Endothelial cell of umbilical vein (primary cell): ENCODE data around the gene LHPP. TPM values are rescaled to one million over a fixed set of nuclear protein-coding genes. Genes with fewer than 3 reads are reported as not detected.

ENCODE experiments used
- BruUV-seq: library from RNA; stranded (reverse); fragments of 400-500 nt; replicated peaks from 2 replicates; lab custom pipeline; 2021; lab: Mats Ljungman, UMichigan
- CTCF ChIA-PET: fragments of 300-600, 350-600 bp; sonication (Branson Sonifier 250); formaldehyde crosslinking; loops from one replicate; lab custom pipeline; 2021; ENCODE audit warnings: antibody characterized with exemption, inconsistent platforms; lab: Charles Lee
- POLR2A ChIA-PET: fragments of 300-600, 350-600 bp; sonication (Branson Sonifier 250); formaldehyde crosslinking; loops from one replicate; lab custom pipeline; 2021; ENCODE audit warnings: antibody characterized with exemption, inconsistent platforms; lab: Charles Lee
- DNase-seq: peaks from one replicate; pipeline ENCODE4 v3.0.0-alpha.2; 2011; ENCODE audit warnings: low read depth, low spot score
- FAIRE-seq: peaks from 2 replicates; lab custom pipeline; 2011; peaks lifted over from hg19 to GRCh38; lab: Jason Lieb, UNC
- H2AFZ ChIP-seq: 2 replicates; pipeline ENCODE4 v1.6.0; 2012; ENCODE audit warnings: low read depth, low read length, control low read depth, inconsistent platforms
- H3K27ac ChIP-seq: 2 replicates; pipeline ENCODE4 v1.5.1; 2011; ENCODE audit warnings: low read depth, mild to moderate bottlenecking, control low read depth, low read length, moderate library complexity; ENCODE audit not compliant: insufficient read depth
- H3K27me3 ChIP-seq, 2 experiments: 2 replicates each; pipeline versions ENCODE4 v1.6.0 to v1.6.1; 2011; ENCODE audit warnings: low read length in 2 of 2, mixed read lengths in 1 of 2; ENCODE audit not compliant: control insufficient read depth in 2 of 2, insufficient read depth in 2 of 2
- H3K36me3 ChIP-seq, 2 experiments: 2 replicates in 1 of 2; 3 replicates in 1 of 2; pipeline ENCODE4 v1.5.1; 2011; ENCODE audit warnings: low read length in 2 of 2, mild to moderate bottlenecking in 1 of 2, moderate library complexity in 1 of 2; ENCODE audit not compliant: control insufficient read depth in 2 of 2, insufficient read depth in 2 of 2; ENCODE audit errors: extremely low read depth in 1 of 2
- H3K4me1 ChIP-seq: 3 replicates; pipeline ENCODE4 v1.5.1; 2011; ENCODE audit warnings: mild to moderate bottlenecking, low read length; ENCODE audit not compliant: control insufficient read depth, insufficient read depth; ENCODE audit errors: extremely low read depth
- H3K4me2 ChIP-seq: 2 replicates; pipeline ENCODE4 v1.6.1; 2011; ENCODE audit warnings: low read length, control low read depth, mixed read lengths; ENCODE audit not compliant: insufficient read depth
- H3K4me3 ChIP-seq, 3 experiments: fragments of 200-600 bp in 1 of 3; sonication (generic), shearing (Covaris generic) in 1 of 3; replicated peaks in 1 of 3; 2 replicates each; pipeline ENCODE4 v1.5.1; 2011 to 2016; ENCODE audit warnings: control low read depth in 3 of 3, low read length in 3 of 3, mild to moderate bottlenecking in 2 of 3, inconsistent platforms in 1 of 3, low read depth in 1 of 3, moderate library complexity in 1 of 3; ENCODE audit not compliant: insufficient read depth in 1 of 3
- H3K79me2 ChIP-seq: 2 replicates; pipeline ENCODE4 v1.6.0; 2012; ENCODE audit warnings: low read length, inconsistent platforms; ENCODE audit not compliant: control insufficient read depth, insufficient read depth
- H3K9ac ChIP-seq: replicated peaks from 2 replicates; pipeline ENCODE3; 2011; ENCODE audit warnings: low read length, control low read depth; ENCODE audit not compliant: insufficient read depth; ENCODE audit errors: extremely low read depth
- H3K9me1 ChIP-seq: replicated peaks from 3 replicates; pipeline ENCODE4 v1.6.0; 2011; ENCODE audit warnings: mild to moderate bottlenecking, low read length; ENCODE audit not compliant: control insufficient read depth, insufficient read depth; ENCODE audit errors: extremely low read depth
- H3K9me3 ChIP-seq: replicated peaks from 2 replicates; pipeline ENCODE4 v1.5.1; 2012; ENCODE audit warnings: low read length, inconsistent platforms; ENCODE audit not compliant: control insufficient read depth, insufficient read depth
- H4K20me1 ChIP-seq: replicated peaks from 2 replicates; pipeline ENCODE3; 2011; ENCODE audit warnings: mild to moderate bottlenecking, low read length; ENCODE audit not compliant: control insufficient read depth, insufficient read depth; ENCODE audit errors: extremely low read depth
- CTCF ChIP-seq, 2 donors: IDR thresholded peaks; 1 replicate in 1 of 2; 2 replicates in 1 of 2; pipeline ENCODE4 v1.5.1; 2011; ENCODE audit warnings: low read length in 2 of 2, mild to moderate bottlenecking in 2 of 2, moderate library complexity in 2 of 2, control low read depth in 1 of 2, inconsistent platforms in 1 of 2, low read depth in 1 of 2; ENCODE audit not compliant: insufficient read depth in 1 of 2; ENCODE audit errors: extremely low read depth in 1 of 2
- EZH2 ChIP-seq: IDR thresholded peaks from 2 replicates; pipeline ENCODE4 v1.6.1; 2012; ENCODE audit warnings: borderline replicate concordance, low read depth, mild to moderate bottlenecking, moderate library complexity, low read length, inconsistent platforms; ENCODE audit not compliant: severe bottlenecking
- FOS ChIP-seq: IDR thresholded peaks from 2 replicates; pipeline ENCODE4 v1.6.1; 2011; ENCODE audit warnings: mild to moderate bottlenecking, low read length, moderate library complexity, borderline replicate concordance; ENCODE audit not compliant: insufficient read depth
- GATA2 ChIP-seq: IDR thresholded peaks from 2 replicates; pipeline ENCODE4 v1.7.0; 2011; ENCODE audit warnings: low read depth, mild to moderate bottlenecking, moderate library complexity, mixed read lengths, low read length; ENCODE audit not compliant: insufficient read length, insufficient read depth
- JUN ChIP-seq: IDR thresholded peaks from 2 replicates; pipeline ENCODE4 v1.6.1; 2011; ENCODE audit warnings: borderline replicate concordance, low read depth; ENCODE audit not compliant: insufficient read length, insufficient read depth
- MYC ChIP-seq: IDR thresholded peaks from one replicate; pipeline ENCODE4 v1.6.1; 2011; ENCODE audit warnings: mild to moderate bottlenecking, low read depth, low read length
- POLR2A ChIP-seq: IDR thresholded peaks from 2 replicates; pipeline ENCODE4 v1.6.1; 2012; ENCODE audit warnings: low read depth, mild to moderate bottlenecking, control low read depth, low read length
- POLR2AphosphoS5 ChIP-seq: IDR thresholded peaks from 2 replicates; pipeline ENCODE4 v1.6.1; 2012; ENCODE audit warnings: low read depth, mild to moderate bottlenecking, control low read depth, low read length, moderate library complexity; ENCODE audit not compliant: insufficient read depth
- dilution Hi-C: fragments of 300-500 bp; cut with MboI; formaldehyde crosslinking; loops from one replicate; pipeline ENCODE4 v1.15.0; 2019; ENCODE audit warnings: low sequenced_read_pairs; ENCODE audit not compliant: extremely low pct_ligation_motif_present
- intact Hi-C: fragments of 100-400 bp; cut with micrococcal nuclease; formaldehyde crosslinking; loops from one replicate; pipeline ENCODE4 v1.10.0; 2022
- polyA plus RNA-seq, 4 experiments: library from polyadenylated mRNA; depleted of rRNA in 3 of 4; stranded (reverse) in 3 of 4; unstranded in 1 of 4; fragments of >200 nt; gene quantifications; 2 replicates each; pipeline versions ENCODE4 v1.2.1 to v1.2.3, GENCODE V29; 2011 to 2012; ENCODE audit warnings: missing spikeins in 1 of 4
- total RNA-seq: library from RNA; stranded (reverse); gene quantifications from 2 replicates; pipeline ENCODE4 v1.2.3, GENCODE V29; 2021
- TF ChIP-seq, protein P1 (sequence below): IDR thresholded peaks from 2 replicates; pipeline ENCODE4 v1.6.1; 2011; ENCODE audit not compliant: insufficient read depth, insufficient read length

LHPP gene
- total and polyA plus RNA-seq, 2 donors (not counting 3 experiments of a cell fraction or from before 2014, with no cell fraction given), result 5.8 to 11.2 TPM

GRCh38 chr10:124537891-124538290 is 76.3 kb downstream of the LHPP start:
- Histone ChIP-seq H3K36me3 (no peaks in the 10 kb centered on the region), H3K27me3 (no peaks in the 10 kb centered on the region), H4K20me1 (no peaks in the 10 kb centered on the region), H3K9me3 (no peaks in the 10 kb centered on the region), H3K4me1 (no peaks in the 10 kb centered on the region), H3K9ac (no peak overlapping the region), H3K9me1 (no peaks in the 10 kb centered on the region), H2AFZ (no peak overlapping the region), H3K27ac (no peak overlapping the region), H3K4me3 (no peak overlapping the region), H3K4me2 (no peak overlapping the region), H3K79me2 (no peaks in the 10 kb centered on the region)
- no TSS peak for BruUV-seq
- DNase-seq (no peak), FAIRE-seq (no peak)
- dilution Hi-C loops (no loop called here), intact Hi-C loops (no loop called here)
- POLR2A ChIA-PET, result no interaction called here
- CTCF ChIA-PET, result interaction anchor here (2.2 to 12.8 kb wide), 4 partner anchors 27 to 289 kb away, joined by 5 to 226 read pairs (median 112); partner anchors contain the start of gene FAM53B
- TF ChIP-seq MYC, result no peak
- TF ChIP-seq FOS, result no peak
- no peak for TF ChIP-seq POLR2A
- no peak for TF ChIP-seq JUN
- TF ChIP-seq CTCF (IDR thresholded peaks at IDR 0.05; ENCODE audit: extremely low read depth in 1 of 2, insufficient read depth in 1 of 2, low read depth in 1 of 2, low read length in 2 of 2), result no peak
- TF ChIP-seq POLR2AphosphoS5, result no peak
- TF ChIP-seq GATA2, result no peak
- no peak for TF ChIP-seq EZH2
- TF ChIP-seq, protein P1, sequence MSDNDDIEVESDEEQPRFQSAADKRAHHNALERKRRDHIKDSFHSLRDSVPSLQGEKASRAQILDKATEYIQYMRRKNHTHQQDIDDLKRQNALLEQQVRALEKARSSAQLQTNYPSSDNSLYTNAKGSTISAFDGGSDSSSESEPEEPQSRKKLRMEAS, result no peak
